ENCODE measurements around the gene SPINT2. TPM values are rescaled to one million over a fixed set of nuclear protein-coding genes. Genes with fewer than 3 reads are reported as not detected.
A peak's percentile ranks its signal among the peaks of the same experiment; 100 is the strongest.

Gene SPINT2
- total RNA-seq, 2 experiments from 2014 or later: 57.5 to 60.9 TPM

DNA sequence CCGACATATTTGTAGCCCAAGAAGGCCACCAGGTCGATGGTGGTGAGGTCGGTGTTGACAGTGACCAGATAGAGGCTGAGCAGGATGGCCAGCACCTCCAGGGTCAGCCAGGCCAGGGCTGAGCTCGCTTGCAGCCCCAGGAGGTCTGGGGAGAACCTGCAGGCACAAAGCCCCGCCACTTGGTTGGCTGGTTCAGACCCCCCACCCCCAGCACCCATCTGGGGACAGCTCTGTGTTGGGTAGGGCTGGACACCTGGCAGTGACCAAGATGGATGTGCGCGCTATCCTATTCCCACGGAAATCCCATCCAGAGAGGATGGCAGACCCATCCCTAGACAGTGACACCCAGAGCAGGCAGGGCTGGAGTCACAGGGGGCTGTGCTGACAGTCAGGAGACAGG lies 43.2 kb downstream of the SPINT2 start:
- Mint-ChIP-seq H3K27me3 (no peaks in the 10 kb centered on the region), H3K27ac (no peak overlapping the region)

GRCh38 chr19:38308006-38308766 lies 43.8 kb downstream of the SPINT2 start:
- H3K27ac Mint-ChIP-seq: no peak overlapping the region
- peaks cover 8% of the 10 kb centered on the region for H3K36me3 Mint-ChIP-seq
- ChIA-PET POLR2A (no interaction called here), CTCF (no interaction called here)
- peaks cover 4% of the 10 kb centered on the region for H3K4me1 Mint-ChIP-seq (ENCODE audit: low read depth)
- no peak overlapping the region for H3K4me3 Mint-ChIP-seq
- H3K27me3 Mint-ChIP-seq: no peaks in the 10 kb centered on the region
- H3K9me3 Mint-ChIP-seq: no peaks in the 10 kb centered on the region
- no peak for DNase-seq
- intact Hi-C loops (cut with micrococcal nuclease): no loop called here

More for the DNA sequence above, 43.2 kb downstream of the SPINT2 start:
- Mint-ChIP-seq H3K4me3 (no peak overlapping the region), H3K4me1 (ENCODE audit: low read depth) (peaks cover 3% of the 10 kb centered on the region), H3K9me3 (no peaks in the 10 kb centered on the region), H3K36me3 (peaks cover 8% of the 10 kb centered on the region)
- intact Hi-C loops (cut with micrococcal nuclease): no loop called here
- POLR2A ChIA-PET: no interaction called here
- CTCF ChIA-PET: no interaction called here
- DNase-seq: no peak

DNA sequence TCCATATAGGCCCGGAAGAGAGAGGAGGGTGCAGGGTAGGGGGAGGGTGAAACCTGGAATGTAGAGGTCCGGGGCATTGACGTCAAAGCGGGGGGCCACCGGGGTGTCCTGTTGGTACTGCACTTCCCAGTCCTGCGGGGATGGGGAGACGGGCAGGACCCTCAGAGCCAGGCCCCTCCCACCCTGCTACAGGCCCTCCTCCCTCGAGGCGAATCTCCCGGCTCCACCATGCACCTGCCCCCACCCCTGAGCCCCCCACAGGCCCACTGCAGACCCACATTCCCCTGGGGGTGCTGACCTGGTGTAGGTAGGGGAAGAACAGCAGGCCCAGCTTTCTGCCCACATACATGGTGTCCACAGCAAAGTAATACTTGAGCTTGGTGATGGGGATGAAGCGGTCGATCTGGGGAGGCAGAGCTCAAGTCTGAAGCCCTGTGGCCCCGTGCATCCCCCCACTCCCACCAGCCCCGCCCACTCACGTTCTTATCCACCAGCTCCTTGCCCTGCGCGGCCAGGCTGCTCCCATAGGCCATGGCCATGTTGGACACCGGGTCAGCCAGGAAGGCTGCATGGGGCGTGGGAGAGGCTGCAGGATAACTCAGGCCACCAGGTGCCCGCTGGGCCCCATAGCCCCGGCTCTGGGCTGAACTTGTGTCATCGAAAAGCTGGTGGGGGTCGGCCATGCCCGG lies 44.7 kb downstream of the SPINT2 start:
- Mint-ChIP-seq H3K9me3 (no peaks in the 10 kb centered on the region), H3K27ac (no peak overlapping the region), H3K4me1 (ENCODE audit: low read depth) (peaks cover 10% of the 10 kb centered on the region), H3K27me3 (no peaks in the 10 kb centered on the region), H3K36me3 (peaks cover 8% of the 10 kb centered on the region), H3K4me3 (no peak overlapping the region)
- ChIA-PET CTCF (interaction anchor here (1.5 kb wide), 1 partner anchor 65 kb away, joined by 3 read pairs; no protein-coding TSS in a partner anchor), POLR2A (no interaction called here)
- DNase-seq: no peak
- intact Hi-C loops (cut with micrococcal nuclease): no loop called here

- intact Hi-C loops (cut with micrococcal nuclease): no loop called here
- POLR2A ChIA-PET: interaction anchor here (0.6 kb wide), 1 partner anchor 1943 kb away, joined by 5 read pairs; no protein-coding TSS in a partner anchor
- CTCF ChIA-PET: interaction anchor here (1.5 kb wide), 1 partner anchor 65 kb away, joined by 3 read pairs; no protein-coding TSS in a partner anchor
- no peak for DNase-seq
- Mint-ChIP-seq H3K9me3 (no peaks in the 10 kb centered on the region), H3K4me1 (ENCODE audit: low read depth) (peaks cover 10% of the 10 kb centered on the region), H3K36me3 (peaks cover 8% of the 10 kb centered on the region), H3K27ac (no peak overlapping the region), H3K4me3 (no peak overlapping the region), H3K27me3 (no peaks in the 10 kb centered on the region)
These were observed 45.4 kb downstream of the SPINT2 start for GRCh38 chr19:38309615-38310278.

DNA sequence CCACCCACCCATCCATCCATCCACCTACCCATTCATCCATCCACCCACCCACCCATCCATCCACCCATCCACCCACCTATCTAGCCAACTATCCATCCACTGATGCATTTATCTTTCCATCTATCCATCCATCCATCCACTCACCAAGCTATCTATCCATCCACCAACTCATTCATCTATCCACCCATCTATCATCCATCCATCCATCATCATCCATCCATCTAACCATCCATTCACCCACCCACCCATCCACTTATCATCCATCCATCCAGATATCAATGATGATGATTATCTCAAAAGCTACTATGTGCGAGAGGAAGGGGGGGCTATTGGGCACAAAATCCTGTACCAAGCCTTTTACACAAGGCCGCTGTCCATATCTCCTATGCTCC lies 45.9 kb downstream of the SPINT2 start:
- no peak overlapping the region for H3K27ac Mint-ChIP-seq
- intact Hi-C loops (cut with micrococcal nuclease): no loop called here
- H3K4me1 Mint-ChIP-seq (ENCODE audit: low read depth): peaks cover 12% of the 10 kb centered on the region
- H3K4me3 Mint-ChIP-seq: no peak overlapping the region
- H3K36me3 Mint-ChIP-seq: peaks cover 8% of the 10 kb centered on the region
- no peak for DNase-seq
- no peaks in the 10 kb centered on the region for H3K9me3 Mint-ChIP-seq
- no peaks in the 10 kb centered on the region for H3K27me3 Mint-ChIP-seq
- POLR2A ChIA-PET: interaction anchor here (0.6 kb wide), 1 partner anchor 1943 kb away, joined by 5 read pairs; no protein-coding TSS in a partner anchor
- CTCF ChIA-PET: interaction anchor here (1.5 kb wide), 1 partner anchor 66 kb away, joined by 3 read pairs; no protein-coding TSS in a partner anchor

GRCh38 chr19:38310986-38311385 lies 46.6 kb downstream of the SPINT2 start:
- H3K36me3 Mint-ChIP-seq: peaks cover 8% of the 10 kb centered on the region
- no peak overlapping the region for H3K4me3 Mint-ChIP-seq
- ChIA-PET POLR2A (no interaction called here), CTCF (no interaction called here)
- intact Hi-C loops (cut with micrococcal nuclease): no loop called here
- no peak for DNase-seq
- no peaks in the 10 kb centered on the region for H3K27me3 Mint-ChIP-seq
- no peaks in the 10 kb centered on the region for H3K9me3 Mint-ChIP-seq
- peaks cover 13% of the 10 kb centered on the region for H3K4me1 Mint-ChIP-seq (ENCODE audit: low read depth)
- no peak overlapping the region for H3K27ac Mint-ChIP-seq

- peaks cover 38% of the 10 kb centered on the region for H3K4me1 Mint-ChIP-seq (ENCODE audit: low read depth)
- no peaks in the 10 kb centered on the region for H3K36me3 Mint-ChIP-seq
- peak within 1 kb of the TSS; percentile 88 for H3K27ac Mint-ChIP-seq
- intact Hi-C loops (cut with micrococcal nuclease): loop anchor here (1.0 to 5.0 kb wide), 7 partner anchors 20 to 539 kb away; partner anchors contain the start of genes GGN, PSMD8, SIPA1L3 and SPINT2
- H3K27me3 Mint-ChIP-seq: no peaks in the 10 kb centered on the region
- peak; percentile 98 for DNase-seq
- ChIA-PET POLR2A (no interaction called here), CTCF (interaction anchor here (0.9 kb wide), 1 partner anchor 72 kb away, joined by 3 read pairs; no protein-coding TSS in a partner anchor)
- H3K9me3 Mint-ChIP-seq: no peaks in the 10 kb centered on the region
- H3K4me3 Mint-ChIP-seq: peak within 1 kb of the TSS; percentile 83
These were observed 51.5 kb downstream of the SPINT2 start, which contains the start of gene YIF1B for GRCh38 chr19:38315657-38316476. Gene YIF1B, minus strand, starts transcription at chr19:38315947. Its CDS starts 30 bp downstream, at chr19:38315917.

DNA sequence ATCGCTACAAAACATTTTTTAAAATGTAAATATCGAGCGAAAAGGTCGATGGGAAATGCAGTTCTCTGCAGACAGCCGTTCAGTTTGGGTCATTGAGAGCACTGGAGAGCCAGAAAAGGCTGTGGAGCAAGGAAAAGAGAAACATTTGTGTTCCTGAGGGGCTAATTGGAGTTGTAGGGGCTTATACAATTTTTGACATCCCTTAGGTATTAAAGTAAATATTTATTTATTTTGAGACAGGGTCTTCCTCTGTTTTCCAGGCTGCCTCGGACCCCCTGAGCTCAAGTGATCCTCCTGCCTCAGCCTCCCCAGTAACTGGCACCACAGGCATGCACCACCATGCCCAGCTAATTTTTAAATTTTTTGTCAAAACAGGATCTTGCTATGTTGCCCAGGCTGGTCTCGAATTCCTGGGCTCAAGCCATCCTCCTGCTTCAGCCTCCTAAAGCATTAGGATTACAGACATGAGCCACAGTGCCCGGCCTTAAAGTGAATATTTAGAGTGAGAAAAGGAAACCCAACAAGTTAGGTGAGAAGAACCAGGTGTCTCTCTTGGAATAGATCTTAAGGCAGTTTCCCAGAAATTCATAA lies 52.2 kb downstream of the SPINT2 start:
- no peak for DNase-seq
- Mint-ChIP-seq H3K27ac (peak overlapping the region; percentile 88), H3K9me3 (no peaks in the 10 kb centered on the region), H3K4me3 (peak overlapping the region; percentile 83), H3K27me3 (no peaks in the 10 kb centered on the region), H3K36me3 (no peaks in the 10 kb centered on the region), H3K4me1 (ENCODE audit: low read depth) (peaks cover 44% of the 10 kb centered on the region)
- intact Hi-C loops (cut with micrococcal nuclease): loop anchor here (1.0 to 5.0 kb wide), 7 partner anchors 20 to 539 kb away; partner anchors contain the start of genes GGN, PSMD8, SIPA1L3 and SPINT2
- ChIA-PET POLR2A (no interaction called here), CTCF (interaction anchor here (1.2 kb wide), 1 partner anchor 82 kb away, joined by 3 read pairs; no protein-coding TSS in a partner anchor)

DNA sequence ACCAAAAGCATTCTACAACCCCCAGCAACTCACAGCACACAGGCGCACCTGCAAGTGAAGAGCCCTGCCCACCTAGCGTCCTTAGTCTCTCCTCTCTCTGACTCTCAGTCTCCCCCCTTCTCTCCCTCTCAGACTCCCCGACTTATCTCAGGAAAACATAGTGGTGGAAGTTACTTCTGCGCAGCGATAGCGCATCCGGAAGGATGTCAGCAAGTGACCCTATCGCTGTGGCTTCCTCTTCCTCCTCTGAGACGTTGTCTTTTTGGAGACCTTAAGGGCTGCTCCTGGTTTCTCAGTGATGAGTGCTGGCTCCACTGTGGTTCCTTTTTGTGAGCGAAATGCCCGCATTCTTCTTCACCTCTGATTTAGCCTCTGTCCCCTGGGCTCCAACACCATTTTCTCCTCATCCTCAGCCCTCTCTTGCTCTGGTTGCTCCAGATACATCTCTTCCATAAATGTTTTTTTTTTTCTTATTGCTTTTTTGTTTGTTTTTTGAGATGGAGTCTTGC lies 52.8 kb downstream of the SPINT2 start:
- no peaks in the 10 kb centered on the region for H3K36me3 Mint-ChIP-seq
- DNase-seq: peak; percentile 50
- peak overlapping the region; percentile 88 for H3K27ac Mint-ChIP-seq
- H3K4me1 Mint-ChIP-seq (ENCODE audit: low read depth): peaks cover 49% of the 10 kb centered on the region
- no peaks in the 10 kb centered on the region for H3K9me3 Mint-ChIP-seq
- H3K27me3 Mint-ChIP-seq: no peaks in the 10 kb centered on the region
- H3K4me3 Mint-ChIP-seq: peak overlapping the region; percentile 83
- intact Hi-C loops (cut with micrococcal nuclease): loop anchor here (5.0 kb wide), 3 partner anchors 70 to 540 kb away; partner anchors contain the start of genes GGN, SIPA1L3, SPRED3 and WDR87
- CTCF ChIA-PET: interaction anchor here (0.7 to 2.9 kb wide), 3 partner anchors 56 to 83 kb away, joined by 3 to 17 read pairs (median 3); no protein-coding TSS in a partner anchor
- POLR2A ChIA-PET: interaction anchor here (0.7 kb wide), 1 partner anchor 54 kb away, joined by 3 read pairs; no protein-coding TSS in a partner anchor

DNA sequence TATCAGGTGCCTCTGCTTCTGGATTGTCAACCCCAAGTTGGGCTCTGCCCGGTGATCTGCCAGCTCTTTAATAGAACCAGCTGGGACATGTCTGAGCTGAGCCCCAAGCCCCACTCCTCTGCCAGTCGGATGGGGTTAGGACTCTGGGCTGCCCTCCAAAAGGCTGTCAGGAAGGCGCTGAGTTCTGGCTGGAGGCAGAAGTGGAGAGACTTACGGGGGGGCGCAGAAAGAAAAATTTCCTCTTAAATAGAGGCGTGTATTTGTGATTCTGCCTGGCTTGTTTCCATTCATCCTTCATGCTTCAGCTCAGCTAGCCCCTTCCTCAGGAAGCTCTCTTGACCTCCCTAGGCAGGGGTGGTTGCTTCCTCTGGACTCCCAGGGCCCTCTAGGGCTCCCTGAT lies 54.3 kb downstream of the SPINT2 start:
- no peaks in the 10 kb centered on the region for H3K27me3 Mint-ChIP-seq
- peak overlapping the region; percentile 79 for H3K4me3 Mint-ChIP-seq
- peaks cover 44% of the 10 kb centered on the region for H3K4me1 Mint-ChIP-seq (ENCODE audit: low read depth)
- intact Hi-C loops (cut with micrococcal nuclease): loop anchor here (5.0 kb wide), 3 partner anchors 69 to 541 kb away; partner anchors contain the start of genes GGN, SIPA1L3, SPRED3 and WDR87
- H3K36me3 Mint-ChIP-seq: no peaks in the 10 kb centered on the region
- no peak for DNase-seq
- CTCF ChIA-PET: interaction anchor here (0.6 to 2.9 kb wide), 5 partner anchors 17 to 106 kb away, joined by 3 to 17 read pairs (median 4); partner anchors contain the start of genes CATSPERG and PSMD8
- no peak overlapping the region for H3K27ac Mint-ChIP-seq
- H3K9me3 Mint-ChIP-seq: no peaks in the 10 kb centered on the region
- POLR2A ChIA-PET: interaction anchor here (1.1 to 1.3 kb wide), 2 partner anchors 17 to 54 kb away, joined by 3 read pairs; partner anchors contain the start of genes CATSPERG and SPINT2
